ENCODE results near the gene PCSK4. TPM values are rescaled to one million over a fixed set of nuclear protein-coding genes. Genes with fewer than 3 reads are reported as not detected.

PCSK4 gene
- total RNA-seq, 4 donors from 2014 or later = 7.7 to 14.6 (median 12.1) TPM

DNA sequence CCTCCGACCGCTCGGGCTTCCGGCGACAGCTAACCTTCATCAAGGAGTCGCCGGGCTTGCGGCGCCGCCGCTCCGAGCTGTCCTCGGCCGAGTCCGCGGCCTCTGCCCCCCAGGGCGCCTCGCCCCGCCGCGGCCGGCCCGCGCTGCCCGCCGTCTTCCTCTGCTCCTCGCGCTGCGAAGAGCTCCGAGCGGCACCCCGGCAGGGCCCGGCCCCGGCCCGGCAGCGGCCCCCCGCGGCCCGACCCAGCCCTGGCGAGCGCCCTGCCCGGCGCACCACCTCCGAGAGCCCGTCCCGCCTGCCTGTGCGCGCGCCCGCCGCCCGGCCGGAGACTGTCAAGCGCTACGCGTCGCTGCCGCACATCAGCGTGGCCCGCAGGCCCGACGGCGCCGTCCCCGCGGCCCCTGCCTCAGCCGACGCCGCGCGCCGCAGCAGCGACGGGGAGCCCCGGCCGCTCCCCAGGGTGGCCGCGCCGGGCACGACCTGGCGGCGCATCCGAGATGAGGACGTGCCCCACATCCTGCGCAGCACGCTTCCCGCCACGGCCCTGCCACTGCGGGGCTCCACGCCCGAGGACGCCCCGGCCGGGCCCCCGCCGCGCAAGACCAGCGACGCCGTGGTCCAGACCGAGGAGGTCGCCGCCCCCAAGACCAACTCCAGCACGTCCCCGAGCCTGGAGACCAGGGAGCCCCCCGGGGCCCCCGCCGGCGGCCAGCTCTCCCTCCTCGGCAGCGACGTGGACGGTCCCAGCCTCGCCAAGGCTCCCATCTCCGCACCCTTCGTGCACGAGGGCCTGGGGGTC, 20.7 kb downstream of the PCSK4 start:
- DNase-seq = no peak

DNA sequence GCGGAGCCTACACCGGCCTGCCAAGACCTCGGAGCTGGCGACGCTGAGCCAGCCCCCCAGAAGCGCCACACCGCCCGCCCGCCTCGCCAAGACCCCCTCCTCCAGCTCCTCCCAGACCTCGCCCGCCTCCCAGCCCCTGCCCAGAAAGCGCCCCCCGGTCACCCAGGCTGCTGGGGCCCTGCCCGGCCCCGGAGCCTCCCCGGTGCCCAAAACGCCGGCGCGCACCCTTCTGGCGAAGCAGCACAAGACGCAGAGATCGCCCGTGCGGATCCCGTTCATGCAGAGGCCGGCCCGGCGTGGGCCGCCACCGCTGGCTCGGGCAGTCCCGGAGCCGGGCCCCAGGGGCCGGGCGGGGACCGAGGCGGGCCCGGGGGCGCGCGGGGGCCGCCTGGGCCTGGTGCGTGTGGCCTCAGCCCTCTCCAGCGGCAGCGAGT, 21.3 kb downstream of the PCSK4 start:
- H3K27me3 ChIP-seq = peaks cover 0 to 68% of the 10 kb centered on the region in 2 donors
- no peak for DNase-seq
- no peak for TF ChIP-seq POLR2A (IDR thresholded peaks at IDR 0.05)
- TF ChIP-seq, protein P1, sequence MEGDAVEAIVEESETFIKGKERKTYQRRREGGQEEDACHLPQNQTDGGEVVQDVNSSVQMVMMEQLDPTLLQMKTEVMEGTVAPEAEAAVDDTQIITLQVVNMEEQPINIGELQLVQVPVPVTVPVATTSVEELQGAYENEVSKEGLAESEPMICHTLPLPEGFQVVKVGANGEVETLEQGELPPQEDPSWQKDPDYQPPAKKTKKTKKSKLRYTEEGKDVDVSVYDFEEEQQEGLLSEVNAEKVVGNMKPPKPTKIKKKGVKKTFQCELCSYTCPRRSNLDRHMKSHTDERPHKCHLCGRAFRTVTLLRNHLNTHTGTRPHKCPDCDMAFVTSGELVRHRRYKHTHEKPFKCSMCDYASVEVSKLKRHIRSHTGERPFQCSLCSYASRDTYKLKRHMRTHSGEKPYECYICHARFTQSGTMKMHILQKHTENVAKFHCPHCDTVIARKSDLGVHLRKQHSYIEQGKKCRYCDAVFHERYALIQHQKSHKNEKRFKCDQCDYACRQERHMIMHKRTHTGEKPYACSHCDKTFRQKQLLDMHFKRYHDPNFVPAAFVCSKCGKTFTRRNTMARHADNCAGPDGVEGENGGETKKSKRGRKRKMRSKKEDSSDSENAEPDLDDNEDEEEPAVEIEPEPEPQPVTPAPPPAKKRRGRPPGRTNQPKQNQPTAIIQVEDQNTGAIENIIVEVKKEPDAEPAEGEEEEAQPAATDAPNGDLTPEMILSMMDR (IDR thresholded peaks at IDR 0.05) = no peak
- H3K36me3 ChIP-seq = no peaks in the 10 kb centered on the region
- peak overlapping the region in 3 of 4 donors; percentile 48 to 56 (median 48) for H3K4me3 ChIP-seq
- no peaks in the 10 kb centered on the region for H3K9me3 ChIP-seq
- no peak overlapping the region for H3K27ac ChIP-seq
- peaks cover 24 to 75% (median 58%) of the 10 kb centered on the region in 4 donors for H3K4me1 ChIP-seq

More for the DNA sequence above, 20.7 kb downstream of the PCSK4 start:
- no peak overlapping the region for H3K27ac ChIP-seq
- peaks cover 0 to 2% (median 0%) of the 10 kb centered on the region in 3 donors for H3K36me3 ChIP-seq
- TF ChIP-seq POLR2A (IDR thresholded peaks at IDR 0.05) = no peak
- TF ChIP-seq, protein P1 (IDR thresholded peaks at IDR 0.05) = no peak
- peaks cover 24 to 75% (median 58%) of the 10 kb centered on the region in 4 donors for H3K4me1 ChIP-seq
- H3K4me3 ChIP-seq = peak overlapping the region; percentile 16 to 56 (median 48)
- peaks cover 0 to 68% of the 10 kb centered on the region in 2 donors for H3K27me3 ChIP-seq
- no peaks in the 10 kb centered on the region for H3K9me3 ChIP-seq

DNA sequence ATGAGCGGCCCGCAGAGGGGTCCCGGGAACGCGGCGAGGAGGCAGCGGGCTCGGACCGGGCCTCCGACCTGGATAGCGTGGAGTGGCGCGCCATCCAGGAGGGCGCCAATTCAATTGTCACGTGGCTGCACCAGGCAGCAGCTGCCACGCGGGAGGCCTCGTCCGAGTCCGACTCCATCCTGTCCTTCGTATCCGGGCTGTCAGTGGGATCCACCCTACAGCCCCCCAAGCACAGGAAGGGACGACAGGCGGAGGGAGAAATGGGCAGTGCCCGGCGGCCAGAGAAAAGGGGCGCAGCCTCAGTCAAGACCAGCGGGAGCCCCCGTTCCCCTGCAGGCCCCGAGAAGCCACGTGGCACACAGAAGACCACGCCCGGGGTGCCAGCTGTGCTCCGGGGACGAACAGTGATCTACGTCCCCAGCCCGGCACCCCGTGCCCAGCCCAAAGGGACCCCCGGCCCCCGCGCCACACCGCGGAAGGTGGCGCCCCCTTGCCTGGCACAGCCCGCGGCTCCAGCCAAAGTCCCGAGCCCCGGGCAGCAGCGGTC, 21.8 kb downstream of the PCSK4 start:
- Histone ChIP-seq H3K36me3 (no peaks in the 10 kb centered on the region), H3K9me3 (no peaks in the 10 kb centered on the region), H3K27me3 (peaks cover 0 to 68% of the 10 kb centered on the region in 2 donors), H3K4me3 (peak overlapping the region in 3 of 4 donors; percentile 48 to 56 (median 48)), H3K27ac (no peak overlapping the region), H3K4me1 (peaks cover 24 to 75% (median 58%) of the 10 kb centered on the region in 4 donors)
- TF ChIP-seq POLR2A (IDR thresholded peaks at IDR 0.05) = no peak
- TF ChIP-seq, protein P1 (IDR thresholded peaks at IDR 0.05) = no peak
- no peak for DNase-seq

DNA sequence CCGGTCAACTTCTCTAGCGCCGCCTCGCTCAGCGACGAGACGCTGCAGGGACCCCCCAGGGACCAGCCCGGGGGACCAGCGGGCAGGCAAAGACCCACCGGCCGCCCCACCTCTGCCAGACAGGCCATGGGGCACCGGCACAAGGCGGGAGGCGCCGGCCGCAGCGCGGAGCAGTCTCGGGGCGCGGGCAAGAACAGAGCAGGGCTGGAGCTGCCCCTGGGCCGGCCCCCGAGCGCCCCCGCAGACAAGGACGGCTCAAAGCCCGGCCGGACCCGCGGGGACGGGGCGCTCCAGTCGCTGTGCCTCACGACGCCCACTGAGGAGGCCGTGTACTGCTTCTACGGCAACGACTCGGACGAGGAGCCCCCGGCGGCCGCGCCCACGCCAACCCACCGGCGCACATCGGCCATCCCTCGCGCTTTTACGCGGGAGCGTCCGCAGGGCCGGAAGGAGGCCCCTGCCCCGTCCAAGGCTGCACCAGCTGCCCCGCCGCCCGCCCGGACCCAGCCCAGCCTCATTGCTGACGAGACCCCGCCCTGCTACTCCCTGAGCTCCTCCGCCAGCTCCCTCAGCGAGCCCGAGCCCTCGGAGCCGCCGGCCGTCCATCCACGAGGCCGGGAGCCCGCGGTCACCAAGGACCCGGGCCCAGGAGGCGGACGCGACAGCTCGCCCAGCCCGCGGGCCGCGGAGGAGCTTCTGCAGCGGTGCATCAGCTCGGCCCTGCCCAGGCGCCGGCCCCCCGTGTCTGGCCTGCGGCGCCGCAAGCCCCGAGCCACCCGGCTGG, 22.5 kb downstream of the PCSK4 start:
- H3K4me1 ChIP-seq = peaks cover 24 to 73% (median 57%) of the 10 kb centered on the region in 4 donors
- no peak overlapping the region for H3K27ac ChIP-seq
- H3K36me3 ChIP-seq = no peaks in the 10 kb centered on the region
- H3K9me3 ChIP-seq = no peaks in the 10 kb centered on the region
- peaks cover 0 to 64% of the 10 kb centered on the region in 2 donors for H3K27me3 ChIP-seq
- H3K4me3 ChIP-seq = peak overlapping the region in 3 of 4 donors; percentile 10 to 48 (median 18)
- TF ChIP-seq, protein P1 (IDR thresholded peaks at IDR 0.05) = no peak
- no peak for TF ChIP-seq POLR2A (IDR thresholded peaks at IDR 0.05)
- DNase-seq = no peak

DNA sequence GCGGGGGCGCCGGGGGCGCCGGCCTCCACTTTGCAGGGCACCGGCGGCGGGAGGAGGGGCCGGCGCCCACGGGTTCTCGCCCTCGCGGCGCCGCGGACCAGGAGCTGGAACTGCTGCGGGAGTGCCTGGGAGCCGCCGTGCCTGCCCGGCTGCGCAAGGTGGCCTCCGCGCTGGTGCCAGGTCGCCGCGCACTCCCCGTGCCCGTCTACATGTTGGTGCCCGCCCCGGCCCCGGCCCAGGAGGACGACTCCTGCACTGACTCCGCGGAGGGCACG, 23.0 kb downstream of the PCSK4 start:
- Histone ChIP-seq H3K4me1 (peaks cover 24 to 68% (median 55%) of the 10 kb centered on the region in 4 donors), H3K9me3 (no peaks in the 10 kb centered on the region), H3K27ac (no peak overlapping the region), H3K36me3 (no peaks in the 10 kb centered on the region), H3K27me3 (peaks cover 0 to 59% of the 10 kb centered on the region in 2 donors), H3K4me3 (peak overlapping the region in 2 of 4 donors; percentile 18 to 48)
- TF ChIP-seq POLR2A (IDR thresholded peaks at IDR 0.05) = no peak
- TF ChIP-seq, protein P1 (IDR thresholded peaks at IDR 0.05) = no peak
- no peak for DNase-seq

All from Peyer's patch (tissue), 4 donors.